GM23338 (cell line): ENCODE results near the gene ABI3. TPM values are rescaled to one million over a fixed set of nuclear protein-coding genes. Genes with fewer than 3 reads are reported as not detected.

Experiments
- ATAC-seq: fragments of 200-7000 bp; cut with Tn5 transposase; 3 replicates; pipeline ENCODE4 v1.9.1; 2020
- DNase-seq: peaks from one replicate; pipeline ENCODE4 v3.0.0-alpha.2; 2015; ENCODE audit warnings: low spot score
- H2AFZ ChIP-seq: fragments of 200-600 bp; sonication (generic); 2 replicates; pipeline ENCODE4 v1.8.0; 2016; ENCODE audit warnings: antibody characterized with exemption, mild to moderate bottlenecking, moderate library complexity
- H3F3A ChIP-seq: fragments of 200-600 bp; sonication (generic); replicated peaks from 2 replicates; pipeline ENCODE4 v1.8.0; 2017; ENCODE audit warnings: antibody characterized with exemption, mixed run types, low read depth
- H3K27ac ChIP-seq: fragments of 200-600 bp; sonication (generic); 2 replicates; pipeline ENCODE4 v1.6.1; 2016; ENCODE audit warnings: low read depth
- H3K27me3 ChIP-seq: fragments of 200-600 bp; sonication (generic); 2 replicates; pipeline ENCODE4 v1.8.0; 2016; ENCODE audit warnings: mild to moderate bottlenecking, mixed run types, moderate library complexity; ENCODE audit not compliant: insufficient read depth
- H3K36me3 ChIP-seq: fragments of 200-600 bp; sonication (generic); 2 replicates; pipeline ENCODE4 v1.8.0; 2016; ENCODE audit warnings: mild to moderate bottlenecking; ENCODE audit not compliant: insufficient read depth
- H3K4me1 ChIP-seq: fragments of 200-600 bp; sonication (generic); 2 replicates; pipeline ENCODE4 v1.8.0; 2016; ENCODE audit warnings: mild to moderate bottlenecking, moderate library complexity; ENCODE audit not compliant: insufficient read depth
- H3K4me2 ChIP-seq: fragments of 200-600 bp; sonication (generic); 2 replicates; pipeline ENCODE4 v1.7.1; 2017; ENCODE audit warnings: mixed run types
- H3K4me3 ChIP-seq: fragments of 200-600 bp; sonication (generic); 2 replicates; pipeline ENCODE4 v1.6.1; 2016; ENCODE audit warnings: mixed run types
- H3K79me2 ChIP-seq: fragments of 200-600 bp; sonication (generic); replicated peaks from 2 replicates; pipeline ENCODE4 v1.8.0; 2017; ENCODE audit warnings: mild to moderate bottlenecking; ENCODE audit not compliant: insufficient read depth
- H3K9me2 ChIP-seq: fragments of 200-600 bp; sonication (generic); 2 replicates; pipeline ENCODE4 v1.8.0; 2017; ENCODE audit not compliant: insufficient read depth
- H4K20me1 ChIP-seq: fragments of 200-600 bp; sonication (generic); replicated peaks from 2 replicates; pipeline ENCODE4 v1.8.0; 2017; ENCODE audit warnings: mild to moderate bottlenecking; ENCODE audit not compliant: insufficient read depth
- H3K27ac Mint-ChIP-seq: 2 replicates; pipeline ENCODE4 v1.8.0; 2020; ENCODE audit warnings: inconsistent platforms, mild to moderate bottlenecking, moderate library complexity, mixed read lengths
- H3K27me3 Mint-ChIP-seq: 3 replicates; pipeline ENCODE4 v1.8.0; 2022; ENCODE audit warnings: low read depth, mild to moderate bottlenecking, moderate library complexity, mixed read lengths, inconsistent platforms; ENCODE audit not compliant: insufficient read depth, poor library complexity
- H3K36me3 Mint-ChIP-seq: 3 replicates; pipeline ENCODE4 v1.8.0; 2021; ENCODE audit warnings: low read depth, mild to moderate bottlenecking, inconsistent platforms, moderate library complexity, mixed read lengths
- H3K4me1 Mint-ChIP-seq: 3 replicates; pipeline ENCODE4 v1.8.0; 2020; ENCODE audit warnings: mild to moderate bottlenecking, inconsistent platforms, mixed read lengths
- H3K4me3 Mint-ChIP-seq: 3 replicates; pipeline ENCODE4 v1.8.0; 2021; ENCODE audit warnings: moderate library complexity, mild to moderate bottlenecking, inconsistent platforms, mixed read lengths
- H3K9me3 Mint-ChIP-seq: 3 replicates; pipeline ENCODE4 v1.8.0; 2020; ENCODE audit warnings: moderate library complexity, mild to moderate bottlenecking, inconsistent platforms, mixed read lengths
- EZH2 ChIP-seq: fragments of 200-600 bp; sonication (generic); IDR thresholded peaks from one replicate; pipeline ENCODE4 v1.8.0; 2017; ENCODE audit warnings: antibody characterized with exemption, mild to moderate bottlenecking, low read depth; ENCODE audit not compliant: unreplicated experiment
- EZH2phosphoT487 ChIP-seq: fragments of 200-600 bp; sonication (generic); IDR thresholded peaks from one replicate; pipeline ENCODE4 v1.8.1; 2018; ENCODE audit warnings: antibody characterized with exemption; ENCODE audit not compliant: unreplicated experiment
- JUNB ChIP-seq: IDR thresholded peaks from one replicate; pipeline ENCODE4 v1.6.1; 2016; ENCODE audit warnings: antibody characterized with exemption; ENCODE audit not compliant: unreplicated experiment
- NANOG ChIP-seq: IDR thresholded peaks from 2 replicates; pipeline ENCODE4 v1.6.1; 2016; ENCODE audit warnings: antibody characterized with exemption, borderline replicate concordance
- POLR2AphosphoS5 ChIP-seq: IDR thresholded peaks from 2 replicates; pipeline ENCODE4 v1.6.1; 2016; ENCODE audit warnings: antibody characterized with exemption, low read depth
- STAT1 ChIP-seq: IDR thresholded peaks from one replicate; pipeline ENCODE4 v1.6.1; 2016; ENCODE audit warnings: antibody characterized with exemption; ENCODE audit not compliant: unreplicated experiment
- ZNF114 ChIP-seq: fragments of 250-450 bp; sonication (Bioruptor Pico); IDR thresholded peaks from 2 replicates; pipeline ENCODE4 v1.5.0; 2020; ENCODE audit warnings: mild to moderate bottlenecking, moderate library complexity
- ZNF331 ChIP-seq: fragments of 250-450 bp; sonication (Bioruptor Pico); IDR thresholded peaks from 2 replicates; pipeline ENCODE4 v1.5.0; 2020; ENCODE audit warnings: low read depth, mild to moderate bottlenecking, moderate library complexity
- polyA plus RNA-seq: library from polyadenylated mRNA; unstranded; fragments of >200 nt; fragmentation: Nextera tagmentation; extraction: Ambion mirVana; gene quantifications from 2 replicates; pipeline ENCODE4 v1.2.1, GENCODE V29; 2016
- total RNA-seq: library from RNA; depleted of rRNA; stranded (reverse); fragments of >200 nt; shearing (Covaris generic); gene quantifications from 2 replicates; pipeline ENCODE4 v1.2.3, GENCODE V29; 2014
- TF ChIP-seq, protein P1 (sequence below): IDR thresholded peaks from 2 replicates; pipeline ENCODE4 v1.6.1; 2016; ENCODE audit warnings: antibody characterized with exemption
- TF ChIP-seq, protein P2 (sequence below): fragments of 250-450 bp; sonication (Bioruptor Pico); IDR thresholded peaks from 2 replicates; pipeline ENCODE4 v1.5.0; 2020; ENCODE audit warnings: mild to moderate bottlenecking, moderate library complexity

The ABI3 gene
- total and polyA plus RNA-seq, 2 experiments from 2014 or later: 1.8 to 3.0 TPM

DNA sequence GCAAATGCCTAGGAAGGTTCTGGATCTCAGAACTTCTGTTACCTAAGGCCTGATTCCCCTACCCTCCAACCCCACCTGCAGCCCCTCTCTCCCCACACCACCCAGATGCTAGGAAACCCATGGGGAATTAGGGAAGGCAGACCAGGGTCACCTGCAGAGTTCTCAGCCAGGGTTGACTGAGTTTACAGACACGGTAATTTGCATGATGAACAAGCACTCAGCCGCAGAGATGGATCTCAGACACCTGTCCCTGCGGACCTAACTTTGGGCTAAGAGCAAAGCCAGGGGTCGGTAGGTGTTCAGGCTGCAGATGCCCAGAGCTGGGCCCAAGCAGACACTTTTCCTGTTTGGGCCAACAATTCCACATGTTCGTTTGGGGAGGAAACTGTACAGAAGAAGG lies 2.9 kb downstream of the ABI3 start:
- Histone ChIP-seq H3K4me1 (peaks cover 41% of the 10 kb centered on the region), H2AFZ (no peak overlapping the region), H3K27ac (no peak overlapping the region), H3K9me2 (no peaks in the 10 kb centered on the region; the same call in 1 of the 2 replicates), H3K27me3 (no peaks in the 10 kb centered on the region), H3K79me2 (no peaks in the 10 kb centered on the region), H3K4me3 (no peak overlapping the region), H4K20me1 (no peaks in the 10 kb centered on the region), H3K36me3 (no peaks in the 10 kb centered on the region; the same call in 1 of the 2 replicates), H3K4me2 (no peak overlapping the region), H3F3A (no peaks in the 10 kb centered on the region)
- Mint-ChIP-seq H3K36me3 (peaks cover 3% of the 10 kb centered on the region; the same call in 1 of the 3 replicates), H3K27ac (no peak overlapping the region), H3K27me3 (peaks cover 30% of the 10 kb centered on the region), H3K4me1 (peaks cover 55% of the 10 kb centered on the region), H3K9me3 (no peaks in the 10 kb centered on the region), H3K4me3 (no peak overlapping the region)
- DNase-seq (no peak), ATAC-seq (no peak)
- TF ChIP-seq EZH2phosphoT487 (no peak), JUNB (no peak), ZNF114 (CRISPR knock-in tag) (no peak)
- TF ChIP-seq, protein P1, sequence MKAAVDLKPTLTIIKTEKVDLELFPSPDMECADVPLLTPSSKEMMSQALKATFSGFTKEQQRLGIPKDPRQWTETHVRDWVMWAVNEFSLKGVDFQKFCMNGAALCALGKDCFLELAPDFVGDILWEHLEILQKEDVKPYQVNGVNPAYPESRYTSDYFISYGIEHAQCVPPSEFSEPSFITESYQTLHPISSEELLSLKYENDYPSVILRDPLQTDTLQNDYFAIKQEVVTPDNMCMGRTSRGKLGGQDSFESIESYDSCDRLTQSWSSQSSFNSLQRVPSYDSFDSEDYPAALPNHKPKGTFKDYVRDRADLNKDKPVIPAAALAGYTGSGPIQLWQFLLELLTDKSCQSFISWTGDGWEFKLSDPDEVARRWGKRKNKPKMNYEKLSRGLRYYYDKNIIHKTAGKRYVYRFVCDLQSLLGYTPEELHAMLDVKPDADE: no peak
- TF ChIP-seq, protein P2, sequence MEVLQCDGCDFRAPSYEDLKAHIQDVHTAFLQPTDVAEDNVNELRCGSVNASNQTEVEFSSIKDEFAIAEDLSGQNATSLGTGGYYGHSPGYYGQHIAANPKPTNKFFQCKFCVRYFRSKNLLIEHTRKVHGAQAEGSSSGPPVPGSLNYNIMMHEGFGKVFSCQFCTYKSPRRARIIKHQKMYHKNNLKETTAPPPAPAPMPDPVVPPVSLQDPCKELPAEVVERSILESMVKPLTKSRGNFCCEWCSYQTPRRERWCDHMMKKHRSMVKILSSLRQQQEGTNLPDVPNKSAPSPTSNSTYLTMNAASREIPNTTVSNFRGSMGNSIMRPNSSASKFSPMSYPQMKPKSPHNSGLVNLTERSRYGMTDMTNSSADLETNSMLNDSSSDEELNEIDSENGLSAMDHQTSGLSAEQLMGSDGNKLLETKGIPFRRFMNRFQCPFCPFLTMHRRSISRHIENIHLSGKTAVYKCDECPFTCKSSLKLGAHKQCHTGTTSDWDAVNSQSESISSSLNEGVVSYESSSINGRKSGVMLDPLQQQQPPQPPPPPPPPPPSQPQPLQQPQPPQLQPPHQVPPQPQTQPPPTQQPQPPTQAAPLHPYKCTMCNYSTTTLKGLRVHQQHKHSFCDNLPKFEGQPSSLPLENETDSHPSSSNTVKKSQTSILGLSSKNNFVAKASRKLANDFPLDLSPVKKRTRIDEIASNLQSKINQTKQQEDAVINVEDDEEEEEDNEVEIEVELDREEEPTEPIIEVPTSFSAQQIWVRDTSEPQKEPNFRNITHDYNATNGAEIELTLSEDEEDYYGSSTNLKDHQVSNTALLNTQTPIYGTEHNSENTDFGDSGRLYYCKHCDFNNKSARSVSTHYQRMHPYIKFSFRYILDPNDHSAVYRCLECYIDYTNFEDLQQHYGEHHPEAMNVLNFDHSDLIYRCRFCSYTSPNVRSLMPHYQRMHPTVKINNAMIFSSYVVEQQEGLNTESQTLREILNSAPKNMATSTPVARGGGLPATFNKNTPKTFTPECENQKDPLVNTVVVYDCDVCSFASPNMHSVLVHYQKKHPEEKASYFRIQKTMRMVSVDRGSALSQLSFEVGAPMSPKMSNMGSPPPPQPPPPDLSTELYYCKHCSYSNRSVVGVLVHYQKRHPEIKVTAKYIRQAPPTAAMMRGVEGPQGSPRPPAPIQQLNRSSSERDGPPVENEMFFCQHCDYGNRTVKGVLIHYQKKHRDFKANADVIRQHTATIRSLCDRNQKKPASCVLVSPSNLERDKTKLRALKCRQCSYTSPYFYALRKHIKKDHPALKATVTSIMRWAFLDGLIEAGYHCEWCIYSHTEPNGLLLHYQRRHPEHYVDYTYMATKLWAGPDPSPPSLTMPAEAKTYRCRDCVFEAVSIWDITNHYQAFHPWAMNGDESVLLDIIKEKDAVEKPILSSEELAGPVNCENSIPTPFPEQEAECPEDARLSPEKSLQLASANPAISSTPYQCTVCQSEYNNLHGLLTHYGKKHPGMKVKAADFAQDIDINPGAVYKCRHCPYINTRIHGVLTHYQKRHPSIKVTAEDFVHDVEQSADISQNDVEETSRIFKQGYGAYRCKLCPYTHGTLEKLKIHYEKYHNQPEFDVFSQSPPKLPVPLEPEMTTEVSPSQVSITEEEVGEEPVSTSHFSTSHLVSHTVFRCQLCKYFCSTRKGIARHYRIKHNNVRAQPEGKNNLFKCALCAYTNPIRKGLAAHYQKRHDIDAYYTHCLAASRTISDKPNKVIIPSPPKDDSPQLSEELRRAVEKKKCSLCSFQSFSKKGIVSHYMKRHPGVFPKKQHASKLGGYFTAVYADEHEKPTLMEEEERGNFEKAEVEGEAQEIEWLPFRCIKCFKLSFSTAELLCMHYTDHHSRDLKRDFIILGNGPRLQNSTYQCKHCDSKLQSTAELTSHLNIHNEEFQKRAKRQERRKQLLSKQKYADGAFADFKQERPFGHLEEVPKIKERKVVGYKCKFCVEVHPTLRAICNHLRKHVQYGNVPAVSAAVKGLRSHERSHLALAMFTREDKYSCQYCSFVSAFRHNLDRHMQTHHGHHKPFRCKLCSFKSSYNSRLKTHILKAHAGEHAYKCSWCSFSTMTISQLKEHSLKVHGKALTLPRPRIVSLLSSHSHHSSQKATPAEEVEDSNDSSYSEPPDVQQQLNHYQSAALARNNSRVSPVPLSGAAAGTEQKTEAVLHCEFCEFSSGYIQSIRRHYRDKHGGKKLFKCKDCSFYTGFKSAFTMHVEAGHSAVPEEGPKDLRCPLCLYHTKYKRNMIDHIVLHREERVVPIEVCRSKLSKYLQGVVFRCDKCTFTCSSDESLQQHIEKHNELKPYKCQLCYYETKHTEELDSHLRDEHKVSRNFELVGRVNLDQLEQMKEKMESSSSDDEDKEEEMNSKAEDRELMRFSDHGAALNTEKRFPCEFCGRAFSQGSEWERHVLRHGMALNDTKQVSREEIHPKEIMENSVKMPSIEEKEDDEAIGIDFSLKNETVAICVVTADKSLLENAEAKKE (CRISPR knock-in tag): no peak

DNA sequence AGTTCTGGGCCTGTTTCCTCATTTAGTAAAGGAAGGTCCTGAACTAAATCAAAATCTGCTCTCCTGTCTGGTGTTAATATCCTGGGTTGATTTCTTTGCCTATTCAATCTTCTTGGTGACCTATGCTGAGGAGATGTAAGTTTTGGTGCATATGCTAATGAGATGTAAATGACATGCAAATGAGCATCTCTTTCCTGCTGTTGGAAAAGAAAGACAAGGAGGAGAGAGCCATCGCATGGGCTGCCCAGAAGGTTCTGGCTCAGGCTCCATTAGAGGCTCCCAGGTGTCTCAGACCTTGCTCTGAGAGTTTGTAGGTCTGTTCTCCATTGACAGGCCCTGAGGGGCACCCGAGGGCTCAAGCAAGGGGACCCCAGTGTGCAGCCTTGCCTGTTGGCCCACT lies 3.3 kb downstream of the ABI3 start:
- ATAC-seq: no peak
- no peak for TF ChIP-seq JUNB
- no peak for TF ChIP-seq ZNF331 (CRISPR knock-in tag)
- TF ChIP-seq, protein P1: no peak
- TF ChIP-seq NANOG: no peak
- no peak for TF ChIP-seq POLR2AphosphoS5
- TF ChIP-seq EZH2: no peak
- no peak for TF ChIP-seq EZH2phosphoT487
- no peak for TF ChIP-seq STAT1

More for the DNA sequence above, 3.3 kb downstream of the ABI3 start:
- Mint-ChIP-seq H3K27ac (no peak overlapping the region), H3K27me3 (peaks cover 27% of the 10 kb centered on the region), H3K4me1 (peaks cover 56% of the 10 kb centered on the region), H3K9me3 (no peaks in the 10 kb centered on the region), H3K4me3 (no peak overlapping the region), H3K36me3 (peaks cover 4% of the 10 kb centered on the region; the same call in 1 of the 3 replicates)
- no peak overlapping the region for H3K27ac ChIP-seq
- H4K20me1 ChIP-seq: no peaks in the 10 kb centered on the region
- H3K9me2 ChIP-seq: no peaks in the 10 kb centered on the region; the same call in 1 of the 2 replicates
- H3K79me2 ChIP-seq: no peaks in the 10 kb centered on the region
- H3K4me1 ChIP-seq: peaks cover 41% of the 10 kb centered on the region
- no peaks in the 10 kb centered on the region for H3K27me3 ChIP-seq
- no peak overlapping the region for H2AFZ ChIP-seq
- H3K4me3 ChIP-seq: no peak overlapping the region
- DNase-seq: no peak
- no peak overlapping the region for H3K4me2 ChIP-seq
- H3K36me3 ChIP-seq: no peaks in the 10 kb centered on the region; the same call in 1 of the 2 replicates
- no peaks in the 10 kb centered on the region for H3F3A ChIP-seq
